C4-2B (cell line): ENCODE results near the gene CNTNAP5.

Source experiments
- H3K27ac ChIP-seq: fragments of 450-650 bp; 2 replicates; pipeline ENCODE4 v1.5.1; 2017
- ZFX ChIP-seq: fragments of 450-650 bp; IDR thresholded peaks from 2 replicates; pipeline ENCODE4 v1.6.1; 2017
- TF ChIP-seq, protein P1 (sequence below): fragments of 450-650 bp; conservative IDR thresholded peaks from 2 replicates; pipeline ENCODE4 v1.5.1; 2017; ENCODE audit warnings: mild to moderate bottlenecking

CNTNAP5 gene

DNA sequence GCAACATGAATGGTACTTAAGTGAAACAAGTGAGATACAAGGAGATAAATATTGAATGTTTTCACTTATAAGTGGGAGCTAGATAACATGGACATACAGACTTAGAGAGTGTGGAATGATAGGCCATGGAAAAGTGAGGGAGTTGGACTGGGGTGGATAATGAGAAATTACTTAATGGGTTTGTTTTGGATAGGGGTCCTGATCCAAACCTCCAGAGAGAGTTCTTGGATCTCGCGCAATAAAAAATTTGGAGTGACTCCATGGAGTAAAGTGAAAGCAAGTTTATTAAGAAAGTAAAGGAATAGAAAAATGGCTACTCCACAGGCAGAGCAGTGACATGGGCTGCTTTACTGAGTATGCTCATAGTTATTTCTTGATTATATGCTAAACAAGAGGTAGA is 508.9 kb downstream of the CNTNAP5 start:
- TF ChIP-seq ZFX = no peak
- TF ChIP-seq, protein P1, sequence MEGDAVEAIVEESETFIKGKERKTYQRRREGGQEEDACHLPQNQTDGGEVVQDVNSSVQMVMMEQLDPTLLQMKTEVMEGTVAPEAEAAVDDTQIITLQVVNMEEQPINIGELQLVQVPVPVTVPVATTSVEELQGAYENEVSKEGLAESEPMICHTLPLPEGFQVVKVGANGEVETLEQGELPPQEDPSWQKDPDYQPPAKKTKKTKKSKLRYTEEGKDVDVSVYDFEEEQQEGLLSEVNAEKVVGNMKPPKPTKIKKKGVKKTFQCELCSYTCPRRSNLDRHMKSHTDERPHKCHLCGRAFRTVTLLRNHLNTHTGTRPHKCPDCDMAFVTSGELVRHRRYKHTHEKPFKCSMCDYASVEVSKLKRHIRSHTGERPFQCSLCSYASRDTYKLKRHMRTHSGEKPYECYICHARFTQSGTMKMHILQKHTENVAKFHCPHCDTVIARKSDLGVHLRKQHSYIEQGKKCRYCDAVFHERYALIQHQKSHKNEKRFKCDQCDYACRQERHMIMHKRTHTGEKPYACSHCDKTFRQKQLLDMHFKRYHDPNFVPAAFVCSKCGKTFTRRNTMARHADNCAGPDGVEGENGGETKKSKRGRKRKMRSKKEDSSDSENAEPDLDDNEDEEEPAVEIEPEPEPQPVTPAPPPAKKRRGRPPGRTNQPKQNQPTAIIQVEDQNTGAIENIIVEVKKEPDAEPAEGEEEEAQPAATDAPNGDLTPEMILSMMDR = no peak
- H3K27ac ChIP-seq = no peak overlapping the region

- no peak overlapping the region for H3K27ac ChIP-seq
- TF ChIP-seq, protein P1 = no peak
- TF ChIP-seq ZFX = no peak
Measured at GRCh38 chr2:124535816-124536215, 510.7 kb downstream of the CNTNAP5 start.

- no peak overlapping the region for H3K27ac ChIP-seq
- TF ChIP-seq ZFX = no peak
- TF ChIP-seq, protein P1 = no peak
Measured at GRCh38 chr2:124536591-124536990, 511.5 kb downstream of the CNTNAP5 start.

GRCh38 chr2:124538549-124538948 is 513.5 kb downstream of the CNTNAP5 start:
- no peak for TF ChIP-seq ZFX
- TF ChIP-seq, protein P1 = no peak
- H3K27ac ChIP-seq = no peak overlapping the region

DNA sequence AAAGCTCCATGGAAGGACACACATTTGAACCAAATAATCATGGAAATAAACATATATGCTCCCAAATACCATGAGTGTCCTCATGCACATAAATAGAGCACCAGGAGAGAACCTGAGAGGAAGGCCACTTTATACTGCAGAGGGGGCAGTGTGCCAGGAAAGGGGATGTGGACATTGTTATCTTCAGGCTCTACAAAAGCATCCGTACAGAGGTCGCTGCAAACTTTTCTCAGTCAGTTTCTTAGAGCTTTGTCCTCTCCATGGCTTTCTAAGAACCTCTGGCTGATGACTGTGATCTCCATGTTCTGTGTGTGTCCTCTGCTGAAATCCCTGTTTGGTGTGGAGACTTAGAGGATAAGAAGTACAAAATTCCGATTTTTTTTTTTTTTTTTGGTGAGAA is 515.7 kb downstream of the CNTNAP5 start:
- no peak overlapping the region for H3K27ac ChIP-seq
- TF ChIP-seq, protein P1 = no peak
- TF ChIP-seq ZFX = no peak

GRCh38 chr2:124542932-124543640 is 518.0 kb downstream of the CNTNAP5 start:
- no peak for TF ChIP-seq ZFX
- TF ChIP-seq, protein P1 = no peak
- no peak overlapping the region for H3K27ac ChIP-seq

DNA sequence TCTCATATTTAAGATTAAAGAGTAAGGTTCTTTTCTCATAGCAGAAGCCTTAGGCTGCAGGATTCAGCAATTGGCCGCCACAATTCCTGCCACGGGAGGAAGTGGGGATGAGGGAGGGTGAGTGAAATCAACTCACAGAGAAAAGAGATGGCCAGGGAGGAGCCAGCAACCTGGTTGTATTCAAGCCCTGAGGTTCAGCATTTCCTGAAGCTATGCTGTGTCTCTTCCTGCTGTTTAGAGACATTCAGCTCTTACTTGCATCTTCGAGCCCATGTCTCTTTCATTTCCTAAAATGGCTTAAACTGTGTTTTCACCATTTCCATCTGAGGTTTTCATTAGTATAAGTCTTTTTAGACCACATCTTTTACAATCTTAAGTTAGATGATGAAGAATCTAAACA is 522.6 kb downstream of the CNTNAP5 start:
- H3K27ac ChIP-seq = no peak overlapping the region
- no peak for TF ChIP-seq ZFX
- TF ChIP-seq, protein P1 = no peak
